EH (cell line): Measurements from ENCODE around the gene ELOVL5.
"Not testable (repeated sequence)": the region's sequence is repeated elsewhere in the genome, so short reads cannot be mapped to it uniquely, and the experiment has no call there.

Source experiments
- DNase-seq: peaks from one replicate; pipeline ENCODE4 v3.0.0-alpha.2; 2015; ENCODE audit warnings: low read depth

The ELOVL5 gene, protein sequence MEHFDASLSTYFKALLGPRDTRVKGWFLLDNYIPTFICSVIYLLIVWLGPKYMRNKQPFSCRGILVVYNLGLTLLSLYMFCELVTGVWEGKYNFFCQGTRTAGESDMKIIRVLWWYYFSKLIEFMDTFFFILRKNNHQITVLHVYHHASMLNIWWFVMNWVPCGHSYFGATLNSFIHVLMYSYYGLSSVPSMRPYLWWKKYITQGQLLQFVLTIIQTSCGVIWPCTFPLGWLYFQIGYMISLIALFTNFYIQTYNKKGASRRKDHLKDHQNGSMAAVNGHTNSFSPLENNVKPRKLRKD

DNA sequence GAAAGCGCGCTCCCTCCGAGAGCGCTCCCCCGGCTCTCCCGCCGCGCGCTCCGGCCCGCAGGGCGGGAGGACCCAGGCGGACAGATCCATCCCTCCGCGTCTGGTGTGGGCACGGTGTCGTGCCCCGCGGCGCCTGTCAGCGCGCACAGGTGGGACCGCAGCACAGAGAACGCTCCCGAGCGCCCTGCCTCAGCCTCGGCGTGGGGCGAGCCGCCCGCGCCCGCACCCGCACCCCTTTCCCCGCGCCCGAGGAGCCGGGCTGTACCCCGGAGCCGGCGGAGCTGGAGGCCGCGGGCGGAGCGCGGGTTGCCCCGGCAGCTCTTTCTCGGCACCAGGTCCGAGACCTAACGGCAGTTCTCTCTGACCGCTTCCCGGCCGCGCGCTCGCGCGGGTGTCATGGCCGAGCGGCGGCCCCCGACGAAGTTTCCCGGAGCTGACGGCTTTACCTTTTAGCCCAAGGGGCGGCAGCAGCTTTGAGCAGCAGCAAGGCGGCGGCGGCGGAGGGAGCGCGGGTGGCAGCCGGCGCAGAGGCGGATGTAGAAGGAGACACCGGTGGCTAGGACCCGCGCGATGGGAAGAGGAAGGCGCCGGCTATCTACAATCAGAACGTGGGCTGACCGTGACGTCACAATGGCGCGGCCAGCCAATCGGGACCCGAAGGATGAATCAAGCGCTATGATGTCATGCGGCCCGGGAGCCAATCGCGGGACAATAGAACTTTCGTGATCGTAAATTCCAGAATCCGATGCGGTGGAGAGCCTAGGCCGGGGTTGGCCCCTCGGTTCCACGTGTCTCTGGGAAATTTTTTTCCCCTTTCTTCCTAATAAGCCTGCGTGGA lies at the start of gene ELOVL5:
ELOVL5 (minus strand) TSS at position 580 of the 838 bp plus-strand sequence. CDS start 53,251 bp downstream, outside the sequence.
- DNase-seq: peak; percentile 98

DNA sequence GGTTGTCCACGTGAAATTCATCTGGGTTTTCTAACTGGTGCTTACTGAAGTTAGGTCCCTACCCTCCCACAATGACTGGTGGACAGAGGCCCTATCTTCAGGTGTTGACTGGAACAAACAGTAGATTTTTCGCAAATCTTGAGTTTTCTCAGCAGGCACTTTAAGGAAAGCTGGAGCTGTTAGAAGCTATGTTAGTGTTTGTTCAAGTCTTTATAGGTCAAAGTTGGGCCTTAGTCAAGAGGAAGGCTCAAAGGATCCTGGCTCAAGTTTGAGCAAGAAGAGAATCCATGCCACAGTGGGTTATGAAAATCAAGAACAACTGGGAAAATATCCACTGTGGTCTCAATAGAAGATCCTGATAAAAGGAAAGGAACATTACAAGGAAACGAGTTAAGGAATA lies 48.5 kb upstream of the ELOVL5 start:
- no peak for DNase-seq

DNA sequence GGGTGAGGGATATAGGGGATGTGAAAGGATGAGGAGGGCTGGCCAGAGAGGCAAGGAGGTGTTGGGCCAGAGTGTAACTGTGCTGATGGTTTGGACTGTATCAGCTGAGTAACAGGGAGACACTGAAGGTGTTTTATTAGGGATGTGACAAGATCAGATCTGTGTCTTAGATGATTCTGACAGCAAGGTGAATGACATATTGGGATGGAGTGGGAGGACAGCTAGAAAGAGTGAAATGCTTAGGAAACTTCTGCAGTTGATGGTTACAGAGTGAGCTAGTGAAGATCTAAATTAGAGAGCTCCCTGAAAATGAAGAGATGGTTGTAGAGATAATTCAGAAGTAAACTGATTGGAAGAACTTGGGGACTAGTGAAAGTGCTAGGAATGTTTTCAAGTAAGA lies 47.2 kb upstream of the ELOVL5 start:
- DNase-seq: no peak

DNA sequence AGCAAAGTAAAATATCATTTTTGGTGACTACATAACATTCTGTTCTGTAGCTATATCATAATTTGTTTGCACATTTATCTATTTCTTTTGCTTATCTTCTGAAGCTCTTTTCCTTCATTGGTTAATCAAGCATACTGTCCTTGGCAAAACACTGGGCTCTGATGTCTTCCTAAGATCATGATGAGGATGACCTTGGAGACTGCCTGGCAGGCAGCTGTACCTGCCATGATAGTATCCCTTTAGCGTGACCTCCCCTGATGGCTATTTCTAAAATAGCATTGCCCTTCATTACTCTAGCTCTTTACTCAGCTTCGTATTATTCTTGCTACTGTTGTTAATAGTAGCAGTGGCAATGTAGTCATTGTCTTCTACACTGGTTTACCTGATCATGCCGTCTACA lies 46.0 kb upstream of the ELOVL5 start:
- no peak for DNase-seq

DNA sequence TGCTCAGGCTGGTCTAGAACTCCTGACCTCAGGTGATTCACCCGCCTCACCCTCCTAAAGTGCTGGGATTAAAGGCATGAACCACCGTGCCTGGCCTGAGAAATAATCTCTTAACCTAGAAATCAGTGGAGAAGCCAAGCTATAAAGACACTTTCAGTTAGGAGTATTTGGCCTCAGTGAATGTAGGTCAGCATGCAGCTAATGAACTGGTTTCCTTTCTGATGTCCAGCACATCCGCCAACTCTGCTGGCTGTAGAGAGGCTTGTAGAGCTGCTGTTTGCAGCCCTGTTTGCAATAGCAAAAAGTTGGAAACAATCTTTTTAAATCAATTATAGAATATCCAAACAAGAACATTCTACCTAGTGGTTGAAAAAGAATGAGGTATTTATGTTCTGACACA lies 42.4 kb upstream of the ELOVL5 start:
- DNase-seq: no peak

DNA sequence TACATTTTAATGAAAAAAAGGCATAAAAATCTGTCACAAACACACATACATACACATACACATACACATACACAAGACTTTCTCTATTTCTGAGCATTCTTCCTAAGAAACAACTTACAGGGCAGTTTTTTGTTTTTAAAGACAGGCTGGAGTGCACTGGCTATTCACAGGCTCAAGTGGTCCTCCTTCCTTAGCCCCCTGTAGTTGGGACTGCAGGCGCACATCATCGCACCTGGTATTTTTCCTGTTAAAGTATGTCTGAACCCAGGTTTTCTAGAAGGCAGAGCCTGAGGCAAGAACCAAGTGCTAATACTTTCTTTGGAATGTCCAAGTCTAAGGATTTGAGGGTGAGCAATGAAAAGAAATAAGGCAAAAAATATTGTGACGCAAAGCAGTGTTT lies 41.3 kb upstream of the ELOVL5 start:
- DNase-seq: no peak

DNA sequence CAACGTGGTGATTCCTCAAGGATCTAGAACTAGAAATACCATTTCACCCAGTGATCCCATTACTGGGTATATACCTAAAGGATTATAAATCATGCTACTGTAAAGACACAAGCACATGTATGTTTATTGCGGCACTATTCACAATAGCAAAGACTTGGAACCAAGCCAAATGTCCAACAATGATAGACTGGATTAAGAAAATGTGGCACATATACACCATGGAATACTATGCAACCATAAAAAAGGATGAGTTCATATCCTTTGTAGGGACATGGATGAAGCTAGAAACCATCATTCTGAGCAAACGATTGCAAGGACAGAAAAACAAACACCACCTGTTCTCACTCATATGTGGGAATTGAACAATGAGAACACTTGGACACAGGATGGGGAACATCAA lies 39.9 kb upstream of the ELOVL5 start:
- not testable (repeated sequence) for DNase-seq

DNA sequence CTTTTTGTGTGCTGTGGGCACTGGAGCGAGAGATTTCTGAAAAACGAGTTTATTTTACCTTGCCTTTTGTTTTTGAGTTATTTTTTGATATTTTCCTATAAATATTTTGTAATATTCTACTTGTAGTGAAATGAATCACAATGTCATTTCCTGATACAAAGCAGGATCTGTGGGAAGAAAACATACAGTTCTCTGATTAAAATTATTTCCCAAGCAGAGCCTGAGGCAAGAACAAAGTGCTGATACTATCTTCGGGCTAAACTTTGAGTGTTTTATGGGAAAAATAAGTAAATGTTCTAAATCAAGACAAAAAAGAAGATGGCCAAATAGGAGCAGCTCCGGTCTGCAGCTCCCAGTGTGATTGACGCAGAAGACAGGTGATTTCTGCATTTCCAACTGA lies 33.7 kb upstream of the ELOVL5 start:
- DNase-seq: peak; percentile 18

DNA sequence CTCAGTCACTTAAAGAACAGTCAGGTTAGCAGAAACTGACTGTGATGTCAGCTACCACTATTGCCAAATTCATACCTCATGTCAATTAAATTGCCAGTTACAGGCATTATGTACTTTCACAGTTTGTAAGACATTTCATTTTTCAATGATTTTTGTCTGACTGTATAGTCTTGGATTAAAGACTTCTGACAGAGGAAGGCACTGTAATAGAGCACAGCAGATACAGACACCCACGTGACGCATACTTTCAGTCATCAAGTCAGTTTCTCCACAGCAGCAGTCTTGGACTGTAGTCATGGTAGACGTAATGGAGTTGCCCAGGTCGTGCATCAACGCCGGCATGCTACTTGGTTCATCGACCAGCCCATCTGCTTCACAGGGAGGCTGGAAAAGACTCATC lies 29.5 kb upstream of the ELOVL5 start:
- DNase-seq: no peak

DNA sequence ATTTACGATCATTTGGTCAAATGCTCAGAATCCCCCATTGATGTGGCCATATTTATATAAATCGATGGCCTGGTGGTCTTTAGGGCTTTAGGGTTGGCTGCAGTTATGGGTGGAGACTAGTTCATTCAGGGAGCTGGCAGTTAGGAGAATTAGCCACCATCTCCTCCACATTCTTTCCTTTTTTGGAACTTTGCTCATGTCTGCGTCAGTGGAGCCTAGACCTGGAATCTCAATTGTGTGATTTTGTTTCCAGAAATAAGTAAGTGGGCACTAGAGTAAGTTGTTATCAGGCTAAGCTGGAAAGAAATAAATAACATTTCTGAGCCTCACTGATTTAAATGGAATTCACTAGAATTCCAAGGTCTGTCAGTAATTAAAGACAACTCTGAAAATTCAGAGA lies 29.0 kb upstream of the ELOVL5 start:
- DNase-seq: peak; percentile 56

DNA sequence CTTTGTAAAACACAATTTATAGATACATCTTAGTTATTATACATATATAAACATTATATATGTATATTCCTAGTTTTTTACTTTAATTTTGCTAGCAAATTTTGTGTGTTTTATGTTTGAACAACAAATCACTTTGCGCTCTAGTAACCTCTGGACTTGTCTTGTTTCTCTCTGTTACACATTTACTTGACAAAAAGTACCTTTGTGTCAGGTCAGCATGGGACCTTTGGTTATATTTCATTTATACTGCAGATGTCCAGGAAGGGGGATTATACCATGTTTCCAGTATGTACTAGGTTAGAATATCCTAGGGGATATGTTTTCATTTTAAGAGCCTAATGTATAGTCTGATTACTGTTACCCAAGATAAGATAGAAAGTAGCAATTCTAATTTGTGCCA lies 28.5 kb upstream of the ELOVL5 start:
- no peak for DNase-seq

DNA sequence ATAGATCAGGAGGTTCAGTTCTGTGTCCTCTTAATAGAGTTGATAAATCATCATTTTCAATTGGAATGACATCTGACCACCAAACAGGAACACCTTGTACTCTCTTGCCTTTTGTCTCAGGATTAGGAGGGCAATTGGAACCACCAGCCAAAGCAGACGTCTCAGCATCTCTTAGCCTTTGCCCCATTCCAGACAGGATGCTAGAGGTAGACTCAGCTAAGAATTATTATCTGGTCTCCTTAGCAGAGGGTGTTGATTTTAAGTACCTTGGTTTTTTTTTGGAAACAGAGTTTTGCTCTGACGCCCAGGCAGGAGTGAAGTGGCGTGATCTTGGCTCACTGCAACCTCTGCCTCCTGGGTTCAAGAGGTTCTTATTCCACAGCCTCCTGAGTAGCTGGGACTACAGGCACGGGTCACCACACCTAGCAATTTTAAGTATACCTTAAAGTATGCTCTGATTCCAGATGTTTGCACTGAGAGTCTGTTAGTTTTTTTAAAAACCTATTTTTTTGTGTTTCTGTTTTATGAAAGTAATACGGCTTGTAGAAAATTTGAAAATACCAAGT lies 28.0 kb upstream of the ELOVL5 start:
- DNase-seq: no peak

DNA sequence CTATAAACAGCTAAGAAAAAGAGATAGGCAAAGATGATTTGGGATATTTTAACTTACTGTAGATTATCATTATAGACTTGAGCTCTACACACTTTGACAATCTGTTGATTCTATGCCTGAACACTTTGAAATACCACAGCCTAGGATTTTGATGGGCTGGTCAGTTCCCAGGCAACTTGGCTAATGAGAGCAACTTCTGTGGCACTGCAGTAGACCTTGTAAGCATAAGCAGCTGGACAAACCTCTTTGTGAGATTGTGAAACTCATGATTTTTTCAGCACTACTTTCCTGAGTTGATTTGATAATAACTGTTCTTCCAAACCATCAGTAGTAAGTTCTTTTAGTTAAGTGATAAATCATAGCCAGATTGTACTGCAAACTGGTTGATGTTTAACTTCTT lies 27.1 kb upstream of the ELOVL5 start:
- peak; percentile 26 for DNase-seq

DNA sequence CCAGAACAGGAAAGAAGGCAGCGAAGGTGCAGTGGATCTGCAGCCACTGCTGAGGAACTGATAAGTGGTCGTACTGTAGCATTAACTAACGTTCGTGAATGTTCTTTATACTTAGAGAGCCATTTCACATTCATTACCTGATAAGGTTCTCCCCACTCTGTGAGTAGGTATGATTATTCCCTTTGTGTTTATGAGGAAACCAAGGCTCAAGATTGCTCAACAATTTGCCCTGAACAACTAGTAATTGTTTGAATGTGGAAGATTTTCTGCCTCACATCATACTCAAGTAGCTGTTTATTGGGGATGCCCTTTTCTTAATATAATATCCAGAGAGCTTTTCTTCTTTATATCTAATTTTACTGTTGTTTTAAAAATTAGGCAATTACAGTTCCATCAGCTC lies 24.9 kb upstream of the ELOVL5 start:
- DNase-seq: no peak

DNA sequence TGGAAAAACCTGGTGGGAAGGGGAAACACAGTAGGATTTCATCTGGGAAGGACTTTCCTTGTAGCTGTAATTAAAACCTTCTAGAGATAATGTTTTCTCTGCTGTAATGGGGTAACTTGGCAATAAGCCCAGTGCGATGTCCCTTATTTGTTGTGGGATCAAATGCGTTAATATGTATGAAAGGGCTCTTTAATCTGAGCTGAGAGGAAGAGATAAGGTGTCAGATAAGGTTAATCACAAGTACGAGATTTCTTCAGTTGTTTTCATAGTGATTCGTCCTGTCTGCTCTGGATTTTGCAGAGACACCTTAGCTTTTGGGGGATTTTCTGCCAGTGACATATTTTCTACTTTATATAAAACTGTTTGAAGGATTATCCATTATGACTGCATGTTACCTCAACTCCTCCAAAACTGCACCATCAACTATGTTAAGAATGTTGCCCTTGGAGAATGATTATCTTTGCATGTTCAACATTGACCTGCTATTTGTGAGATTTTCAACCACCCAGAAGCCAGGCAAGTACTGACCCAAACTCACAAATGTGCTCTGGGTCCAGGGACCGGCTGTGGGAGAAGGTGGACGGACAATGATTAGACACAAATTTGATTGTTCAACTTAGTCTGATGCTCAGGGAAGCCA lies 21.2 kb upstream of the ELOVL5 start:
- DNase-seq: no peak

DNA sequence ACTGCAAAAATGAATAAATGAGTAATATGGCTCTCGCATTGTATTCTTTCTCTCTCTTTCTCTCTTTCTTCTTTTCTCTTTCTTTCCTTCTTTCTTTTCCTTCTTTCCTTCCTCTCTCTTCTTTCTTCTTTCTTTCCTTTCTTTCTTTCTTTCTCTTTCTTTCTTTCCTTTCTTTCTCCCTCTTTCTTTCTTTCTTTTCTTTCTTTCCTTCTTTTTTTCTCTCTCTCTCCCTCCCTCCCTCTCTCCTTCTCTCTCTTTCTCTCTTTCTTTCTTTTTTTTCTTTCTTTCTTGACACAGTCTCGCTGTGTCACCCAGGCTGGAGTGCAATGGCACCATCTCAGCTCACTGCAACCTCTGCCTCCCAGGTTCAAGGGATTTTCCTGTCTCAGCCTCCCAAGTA lies 20.3 kb upstream of the ELOVL5 start:
- DNase-seq: no peak

DNA sequence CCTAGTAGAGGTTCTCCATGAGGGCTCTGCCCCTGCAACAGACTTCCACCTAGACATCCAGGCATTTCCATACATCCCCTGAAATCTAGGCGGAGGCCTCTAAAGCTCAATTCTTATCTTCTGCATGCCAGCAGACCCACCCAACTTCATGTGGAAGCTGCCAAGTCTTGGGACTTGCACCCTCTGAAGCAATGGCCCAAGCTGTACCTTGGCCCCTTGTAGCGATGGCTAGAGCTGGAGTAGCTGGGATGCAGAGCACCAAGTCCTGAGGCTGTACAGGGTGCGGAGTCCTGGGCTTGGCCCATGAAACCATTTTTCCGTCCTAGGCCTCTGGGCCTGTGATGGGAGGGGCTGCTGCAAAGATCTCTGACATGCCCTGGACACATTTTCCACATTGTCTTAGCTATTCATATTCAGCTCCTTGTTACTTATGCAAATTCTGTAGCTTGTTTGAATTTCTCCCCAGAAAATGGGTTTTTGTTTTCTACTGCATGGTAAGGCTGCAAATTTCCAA lies 17.4 kb upstream of the ELOVL5 start:
- no peak for DNase-seq

DNA sequence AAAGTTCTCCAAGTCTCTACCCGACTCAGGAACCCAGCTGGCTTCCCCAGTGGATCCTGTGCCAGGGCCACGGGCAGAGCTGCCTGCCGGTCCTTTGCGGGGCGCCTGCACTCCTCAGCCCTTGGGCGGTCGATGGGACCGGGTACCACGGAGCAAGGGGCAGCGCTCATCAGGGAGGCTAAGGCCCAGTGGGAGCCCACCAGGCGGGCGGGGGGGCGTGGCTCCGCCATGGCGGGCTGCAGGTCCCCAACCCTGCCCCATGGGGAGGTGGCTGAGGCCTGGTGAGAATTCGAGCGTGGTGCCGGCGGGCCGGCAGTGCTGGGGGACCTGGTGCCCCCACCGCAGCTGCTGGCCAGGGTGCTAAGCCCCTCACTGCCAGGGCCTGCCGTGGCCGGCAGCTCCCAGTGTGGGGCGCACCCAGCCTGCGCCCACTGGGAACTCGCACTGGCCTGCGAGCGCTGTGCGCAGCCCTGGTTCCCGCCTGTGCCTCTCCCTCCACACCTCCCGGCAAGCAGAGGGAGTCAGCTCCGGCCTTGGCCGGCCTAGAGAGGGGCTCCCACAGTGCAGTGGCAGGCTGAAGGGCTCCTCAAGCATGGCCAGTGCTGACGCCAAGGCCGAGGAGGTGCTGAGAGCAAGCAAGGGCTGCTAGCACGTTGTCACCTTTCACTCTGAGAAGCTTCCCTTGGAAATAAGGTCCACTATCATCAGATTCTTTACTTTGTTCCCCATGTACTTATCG lies 14.8 kb upstream of the ELOVL5 start:
- no peak for DNase-seq

DNA sequence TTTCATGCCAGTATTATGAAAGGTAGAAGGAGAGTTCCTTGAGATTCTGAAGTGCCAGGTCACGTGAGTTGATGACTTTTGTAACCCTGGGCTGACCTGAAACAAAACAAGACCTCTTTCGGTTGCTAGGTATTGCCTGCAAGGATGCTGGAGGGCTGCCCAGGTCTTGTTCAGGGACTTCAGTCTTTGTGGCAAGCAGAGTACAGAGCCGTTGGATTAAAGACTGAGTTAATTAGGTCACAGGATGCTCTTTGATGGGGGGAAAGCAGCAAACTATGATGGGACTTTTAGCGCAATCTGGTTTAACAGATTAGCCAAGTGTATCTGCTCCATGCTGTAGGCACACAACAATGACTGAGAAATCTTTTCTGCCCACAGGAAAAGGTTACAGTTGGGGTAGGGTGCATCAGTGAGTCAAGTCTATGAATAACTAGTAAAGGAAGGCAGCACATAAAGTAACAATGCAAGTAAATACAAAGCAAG lies 12.8 kb upstream of the ELOVL5 start:
- DNase-seq: peak; percentile 77

DNA sequence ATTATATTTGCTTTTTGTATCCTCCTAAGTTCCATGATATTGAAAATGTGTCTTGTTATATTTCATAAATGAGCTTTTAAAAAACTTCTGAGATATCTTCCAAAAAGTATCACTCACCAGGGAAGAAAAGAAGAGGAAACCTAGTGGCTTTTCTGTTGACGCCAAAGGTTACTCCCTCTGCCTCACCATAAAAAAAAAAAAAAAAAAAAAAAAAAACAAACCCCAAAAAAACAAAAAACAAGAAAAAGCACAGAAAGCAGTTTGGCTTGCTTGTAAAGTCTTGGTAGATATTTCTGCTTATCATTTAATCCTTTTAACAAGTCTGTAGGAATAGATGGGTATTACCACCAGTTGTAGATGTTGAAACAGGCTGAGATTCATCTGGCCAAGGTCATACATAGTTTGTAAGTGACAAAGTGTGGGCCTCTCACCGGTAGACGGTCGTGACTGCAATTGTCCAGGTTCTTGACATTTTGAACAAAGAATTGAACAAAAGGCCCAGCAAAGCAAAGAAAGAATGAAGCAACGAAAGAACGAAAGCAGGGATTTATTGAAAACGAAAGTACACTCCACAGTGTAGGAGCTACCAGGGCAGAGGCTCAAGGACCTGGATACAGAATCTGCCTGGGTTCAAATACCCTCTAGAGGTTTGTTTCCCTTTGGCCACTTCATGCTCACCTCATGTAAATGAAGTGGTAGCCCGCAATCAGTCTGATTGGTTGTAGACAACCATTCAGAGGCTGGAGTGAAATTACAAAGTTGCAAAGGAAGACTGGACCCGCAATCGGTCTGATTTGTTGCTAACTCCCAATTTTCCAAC lies 11.6 kb upstream of the ELOVL5 start:
- peak; percentile 46 for DNase-seq

DNA sequence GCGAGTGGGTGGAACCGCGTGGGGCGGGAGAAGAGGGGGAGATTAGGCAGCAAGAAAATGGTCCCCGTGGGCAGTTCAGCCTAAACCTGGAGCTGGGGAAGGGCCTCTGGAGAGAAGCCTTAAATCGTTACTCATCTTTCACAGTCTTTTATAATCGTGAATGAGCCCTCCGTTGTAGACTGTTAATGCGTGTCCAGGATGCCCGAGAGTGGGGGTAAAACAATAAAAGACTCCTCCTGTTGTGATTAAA lies 11.0 kb upstream of the ELOVL5 start:
- DNase-seq: no peak
